Measurements from ENCODE around the gene CEP72.
"Not testable (repeated sequence)": the region's sequence is repeated elsewhere in the genome, so short reads cannot be mapped to it uniquely, and the experiment has no call there.

Gene CEP72

GRCh38 chr5:595285-595875 lies 16.8 kb upstream of the CEP72 start:
- no peak for DNase-seq (ENCODE audit: low read depth in 2 of 2, low spot score in 1 of 2)

- DNase-seq (ENCODE audit: low read depth in 2 of 2, low spot score in 1 of 2): no peak
Observed at GRCh38 chr5:597871-598563, 14.1 kb upstream of the CEP72 start.

DNA sequence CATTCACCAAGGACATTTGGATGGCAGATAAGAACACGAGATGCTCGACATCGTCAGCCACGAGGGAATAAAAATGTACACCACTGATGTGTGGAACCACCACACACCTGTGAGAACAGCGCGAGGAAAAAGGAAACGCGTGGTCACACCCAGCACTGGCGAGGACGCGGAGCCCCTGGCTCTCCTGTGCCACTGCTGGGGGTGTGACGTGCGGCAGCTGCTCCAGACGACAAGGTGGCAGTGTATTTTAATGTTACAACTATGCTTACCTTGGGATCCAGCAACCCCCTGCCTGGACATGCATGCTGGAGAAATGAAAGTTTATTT lies 13.6 kb upstream of the CEP72 start:
- no peak for DNase-seq (ENCODE audit: low read depth in 2 of 2, low spot score in 1 of 2)

DNA sequence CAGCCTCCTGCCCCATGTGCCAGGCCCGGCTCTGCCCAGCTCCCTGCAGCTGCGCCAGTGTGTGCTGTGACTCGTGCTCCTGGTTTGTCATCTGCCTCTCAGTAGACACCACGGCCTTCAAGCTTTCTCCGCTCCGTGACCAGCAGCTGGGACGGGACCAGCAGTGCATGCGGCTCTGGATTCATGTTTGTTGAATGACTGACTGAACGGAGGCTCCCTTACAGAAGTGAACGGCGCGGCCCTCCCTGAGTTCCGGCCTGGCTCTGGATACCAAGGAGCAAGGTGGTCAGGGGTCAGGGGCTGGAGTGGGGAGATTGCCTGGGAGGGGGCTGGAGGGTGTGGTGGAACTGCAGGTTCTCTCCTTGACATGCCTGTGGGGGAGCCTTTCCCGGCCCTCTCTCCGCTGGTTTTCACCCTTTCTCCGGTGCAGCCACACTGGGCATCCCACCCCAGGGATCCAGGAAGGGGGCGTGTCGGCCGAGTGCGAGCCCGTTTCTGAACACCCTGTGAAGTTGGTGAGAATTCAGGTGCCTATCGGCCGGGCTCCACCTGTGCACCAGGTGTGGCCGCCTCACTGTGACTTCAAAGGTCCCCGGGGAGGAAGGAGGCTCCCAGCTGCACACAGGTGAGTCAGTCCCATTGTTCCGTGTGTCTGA lies 11.1 kb upstream of the CEP72 start:
- no peak for DNase-seq (ENCODE audit: low read depth in 2 of 2, low spot score in 1 of 2)

DNA sequence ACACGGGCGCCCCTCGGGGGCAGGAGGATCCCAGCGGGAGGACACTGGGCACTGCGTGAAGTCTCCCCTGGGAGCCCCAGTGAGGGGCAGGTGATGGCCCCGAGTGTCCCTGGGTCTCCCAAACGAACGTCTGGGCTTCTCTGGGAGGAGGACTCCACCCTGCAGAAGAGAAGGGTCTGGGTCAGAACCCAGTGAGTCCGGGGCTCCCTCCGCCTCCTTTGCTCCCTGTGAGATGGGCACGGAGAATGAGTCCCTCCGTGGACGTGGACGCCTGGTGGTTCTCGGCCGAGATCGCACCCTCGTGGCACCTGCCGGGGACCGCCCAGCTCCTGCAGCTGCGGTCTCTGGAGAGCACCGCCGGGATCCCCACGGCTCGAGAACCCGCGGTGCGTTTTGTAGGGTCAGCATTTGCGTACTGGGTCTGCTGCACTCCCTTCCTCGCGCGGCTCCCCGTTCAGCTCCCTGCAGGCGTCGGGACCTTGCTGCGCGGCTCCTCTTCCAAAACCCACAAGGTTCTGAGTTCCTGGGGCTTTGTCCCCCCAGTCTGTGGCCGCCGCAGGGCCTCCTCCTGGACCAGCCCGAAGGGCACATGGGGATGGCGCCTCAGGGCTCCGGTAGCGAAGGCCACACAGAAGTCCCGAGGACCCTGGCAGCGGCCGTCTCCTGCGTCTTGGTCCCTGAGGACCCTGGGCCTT lies 10.2 kb upstream of the CEP72 start:
- no peak for DNase-seq (ENCODE audit: low read depth in 2 of 2, low spot score in 1 of 2)

GRCh38 chr5:602466-603035 lies 9.6 kb upstream of the CEP72 start:
- no peak for DNase-seq (ENCODE audit: low read depth in 2 of 2, low spot score in 1 of 2)

- no peak for DNase-seq (ENCODE audit: low read depth in 2 of 2, low spot score in 1 of 2)
Observed at GRCh38 chr5:603081-603998, 8.8 kb upstream of the CEP72 start.

- no peak for DNase-seq (ENCODE audit: low read depth in 2 of 2, low spot score in 1 of 2)
Observed at GRCh38 chr5:604391-604831, 7.7 kb upstream of the CEP72 start.

GRCh38 chr5:605090-605489 lies 7.0 kb upstream of the CEP72 start:
- DNase-seq (ENCODE audit: low read depth in 2 of 2, low spot score in 1 of 2): not testable (repeated sequence)

GRCh38 chr5:606061-606460 lies 6.1 kb upstream of the CEP72 start:
- DNase-seq (ENCODE audit: low read depth in 2 of 2, low spot score in 1 of 2): no peak

DNA sequence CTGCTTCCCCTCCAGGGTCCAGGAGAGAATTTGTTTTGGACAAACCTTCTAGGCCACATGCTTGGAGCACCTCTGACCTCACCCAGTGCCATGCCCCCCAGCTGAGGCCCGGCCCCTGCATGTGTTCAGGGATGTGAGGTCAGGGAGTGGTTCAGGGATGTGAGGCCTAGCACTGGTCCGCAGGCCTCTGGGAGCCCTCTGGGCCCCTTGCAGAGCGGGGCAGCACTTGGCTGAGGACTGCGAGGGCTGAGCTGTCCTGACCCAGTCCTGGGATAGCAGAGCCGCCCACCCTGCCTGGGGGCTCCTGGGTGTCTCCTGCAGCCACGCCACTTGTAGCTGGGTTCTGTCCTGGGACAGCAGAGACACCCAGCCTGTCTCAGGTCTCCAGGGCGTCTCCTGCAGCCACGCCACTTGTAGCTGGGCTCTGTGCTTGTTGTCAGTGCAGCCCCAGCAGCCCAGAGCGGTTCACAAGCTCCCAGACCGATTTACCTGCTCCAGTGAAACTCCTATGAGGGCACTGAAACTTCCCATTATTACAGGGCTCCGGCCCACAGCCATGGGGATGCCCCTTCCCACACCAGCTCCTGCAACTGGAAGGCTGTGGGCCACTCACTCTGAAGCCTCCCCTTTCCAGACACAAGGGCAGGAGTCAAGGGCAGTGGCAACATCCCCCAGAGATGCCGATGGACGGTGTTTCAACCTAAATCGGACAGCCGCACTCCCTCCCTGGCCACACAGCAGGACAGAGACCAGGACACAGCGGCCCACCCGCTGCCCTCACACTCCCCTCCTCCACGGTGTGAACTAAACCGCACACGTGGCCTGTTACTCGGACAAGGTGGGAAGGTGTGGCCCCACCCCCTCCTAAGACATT lies 5.4 kb upstream of the CEP72 start:
- DNase-seq (ENCODE audit: low read depth in 2 of 2, low spot score in 1 of 2): no peak

DNA sequence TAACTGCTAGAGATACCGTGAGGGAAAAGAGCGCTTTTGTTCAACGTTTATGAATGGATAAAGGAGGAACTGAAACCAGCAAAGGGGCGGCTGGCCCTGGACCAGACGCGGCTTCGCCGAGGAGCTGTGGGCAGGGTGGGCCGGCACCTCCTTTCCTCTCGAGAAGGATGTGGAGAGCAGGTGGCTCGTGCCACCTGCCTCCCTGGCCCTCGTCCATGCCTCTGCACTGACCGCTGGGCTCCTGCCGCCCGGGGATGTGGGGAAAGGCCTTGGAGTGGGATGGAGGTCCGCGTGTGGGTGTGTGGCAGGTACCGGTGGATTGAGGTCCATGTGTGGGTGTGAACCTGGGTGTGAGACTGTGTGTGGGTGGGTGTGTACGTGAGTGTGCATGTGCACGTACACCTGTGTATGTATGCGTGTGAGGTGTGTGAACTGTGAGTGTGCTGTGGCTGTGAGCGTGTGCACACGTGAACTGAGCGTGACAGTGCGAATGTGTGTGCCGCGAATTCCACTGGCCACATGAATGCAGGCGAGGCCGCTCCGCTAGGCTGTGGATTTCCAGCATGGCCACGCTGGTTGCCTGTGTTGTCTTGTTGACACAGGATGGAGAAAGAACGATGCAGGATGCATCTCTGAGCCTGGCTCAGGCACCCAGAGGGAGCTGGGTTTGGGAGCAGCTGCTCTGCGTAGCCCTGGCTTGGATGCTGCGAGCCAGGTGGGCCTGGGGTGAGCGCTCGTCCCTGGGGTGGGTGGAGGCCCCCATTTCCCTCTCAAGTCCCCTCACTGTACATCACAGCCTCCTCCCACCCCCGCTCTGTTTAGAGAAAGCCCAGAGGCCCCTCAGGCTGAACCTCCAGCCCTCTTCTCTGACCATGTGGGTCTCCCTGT lies 4.4 kb upstream of the CEP72 start:
- DNase-seq (ENCODE audit: low read depth in 2 of 2, low spot score in 1 of 2): no peak

DNA sequence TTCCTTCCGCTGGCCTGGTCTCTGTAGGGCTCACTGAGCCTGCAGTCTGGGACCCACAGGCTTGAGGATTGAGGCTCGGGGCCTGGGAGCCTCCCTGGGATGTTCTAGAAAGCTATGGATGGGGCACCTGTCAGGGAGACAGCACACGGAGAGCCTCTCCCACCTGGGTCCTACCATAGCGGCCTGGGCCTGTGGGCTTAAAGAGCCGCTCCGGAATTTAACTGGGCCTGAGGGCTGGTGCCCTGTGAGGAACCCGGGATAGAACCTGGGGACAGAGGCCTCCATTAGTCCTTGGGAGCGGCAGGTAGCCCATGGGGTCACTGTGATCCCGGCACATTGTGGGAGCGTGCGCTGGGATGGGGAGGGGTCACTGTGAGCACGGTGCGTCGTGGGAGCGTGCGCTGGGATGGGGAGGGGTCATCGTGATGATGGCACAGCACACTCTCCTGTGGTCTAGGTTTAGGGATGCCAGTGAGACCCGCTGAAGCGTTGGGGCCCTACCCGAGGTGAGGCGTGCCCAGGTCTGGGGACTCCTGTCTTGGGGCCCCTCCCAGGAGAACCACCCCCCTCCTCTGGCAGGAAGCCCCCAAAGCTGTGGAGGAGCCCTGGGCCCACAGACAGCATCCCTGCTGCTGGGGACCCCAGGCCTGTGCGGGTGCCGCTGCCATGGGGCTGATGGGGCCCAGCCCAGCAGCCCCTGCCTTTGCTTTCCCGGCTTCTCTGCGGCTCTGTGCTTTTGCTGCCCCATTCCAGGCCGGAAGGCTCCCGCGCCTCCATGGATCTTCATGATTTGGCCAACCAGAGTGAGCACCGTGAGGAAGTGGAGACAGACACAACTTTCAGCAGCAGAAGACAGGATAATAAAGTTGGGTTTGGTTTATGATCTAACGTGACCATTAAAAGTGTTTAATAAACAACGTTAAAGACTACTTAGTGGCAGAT lies 3.4 kb upstream of the CEP72 start:
- DNase-seq (ENCODE audit: low read depth in 2 of 2, low spot score in 1 of 2): no peak

- no peak for DNase-seq (ENCODE audit: low read depth in 2 of 2, low spot score in 1 of 2)
Observed at GRCh38 chr5:609506-609905, 2.6 kb upstream of the CEP72 start.

DNA sequence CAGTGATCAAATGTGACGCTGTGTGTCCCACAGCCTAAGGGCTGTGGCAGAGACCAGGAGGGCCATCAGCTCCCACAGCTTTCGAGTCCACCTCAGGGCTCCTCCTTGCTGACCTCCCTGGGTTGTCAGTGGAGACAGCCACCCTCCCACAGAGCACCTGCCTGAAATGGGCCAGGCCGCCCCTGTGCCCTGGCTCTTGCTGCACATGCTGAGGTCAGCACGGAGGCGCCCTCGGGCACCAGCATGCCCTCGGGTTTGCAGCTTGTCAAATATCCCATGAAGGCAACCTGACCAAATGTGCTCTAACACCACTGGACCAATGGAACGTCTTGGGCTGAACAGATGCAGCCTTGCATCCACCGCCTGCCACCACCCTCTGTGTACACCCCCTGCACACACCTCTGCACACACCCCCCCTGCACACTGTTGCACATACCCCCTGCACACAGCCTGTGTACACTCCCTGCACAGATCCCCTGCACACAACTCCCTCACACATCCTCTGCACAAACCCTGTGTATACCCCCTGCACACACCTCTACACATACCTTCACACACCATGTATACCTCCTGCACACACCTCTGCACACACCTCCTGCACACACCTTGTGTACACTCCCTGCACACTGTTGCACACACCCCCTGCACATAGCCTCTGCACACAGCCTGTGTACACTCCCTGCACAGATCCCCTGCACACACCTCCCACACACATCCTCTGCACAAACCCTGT lies 2.0 kb upstream of the CEP72 start:
- DNase-seq (ENCODE audit: low read depth in 2 of 2, low spot score in 1 of 2): no peak

GRCh38 chr5:610744-611730 lies 1.1 kb upstream of the CEP72 start:
- no peak for DNase-seq (ENCODE audit: low read depth in 2 of 2, low spot score in 1 of 2)

All from stimulated activated CD8-positive, alpha-beta memory T cell treated with anti-CD3 and anti-CD28 coated beads, Interleukin-4, amount 100 ng/mL, for 1 hour (primary cell).